ENCODE data around the gene TEX13A. TPM values are rescaled to one million over a fixed set of nuclear protein-coding genes. Genes with fewer than 3 reads are reported as not detected.
A peak's percentile ranks its signal among the peaks of the same experiment; 100 is the strongest.

The TEX13A gene
- total and polyA plus RNA-seq, 5 donors from 2014 or later, result not detected

- H3K4me3 Mint-ChIP-seq, result no peak overlapping the region
- H3K27ac ChIP-seq (ENCODE audit: insufficient read depth, low read length, poor library complexity, severe bottlenecking), result no peak overlapping the region
- H3K4me3 ChIP-seq (ENCODE audit: low read depth, low read length), result no peak overlapping the region
- peaks cover 0 to 6% (median 2%) of the 10 kb centered on the region in 7 donors for H3K9me3 Mint-ChIP-seq
- H3K9me3 ChIP-seq (ENCODE audit: control insufficient read depth in 2 of 2, low read length in 2 of 2), result no peaks in the 10 kb centered on the region
- no peaks in the 10 kb centered on the region for H3K4me1 Mint-ChIP-seq
- ATAC-seq (ENCODE audit: low read depth in 2 of 2), result no peak
- no peaks in the 10 kb centered on the region for H3K36me3 Mint-ChIP-seq
- no peak for DNase-seq
- no peaks in the 10 kb centered on the region for H3K4me1 ChIP-seq (ENCODE audit: control insufficient read depth, insufficient read depth, low read length, poor library complexity, severe bottlenecking)
- H3K27ac Mint-ChIP-seq, result no peak overlapping the region
- H3K36me3 ChIP-seq (ENCODE audit: control insufficient read depth, insufficient read depth, low read length), result no peaks in the 10 kb centered on the region
- H3K27me3 Mint-ChIP-seq, result no peaks in the 10 kb centered on the region
- H3K27me3 ChIP-seq (ENCODE audit: control insufficient read depth, insufficient read depth, low read length), result no peaks in the 10 kb centered on the region
These were observed 766 bp downstream of the TEX13A start for GRCh38 chrX:105219454-105220401.

GRCh38 chrX:105211066-105211575 is 9.4 kb downstream of the TEX13A start:
- no peak overlapping the region for H3K27ac ChIP-seq (ENCODE audit: insufficient read depth, low read length, poor library complexity, severe bottlenecking)
- Mint-ChIP-seq H3K36me3 (no peaks in the 10 kb centered on the region), H3K27ac (no peak overlapping the region), H3K27me3 (no peaks in the 10 kb centered on the region), H3K9me3 (peaks cover 0 to 3% (median 0%) of the 10 kb centered on the region in 7 donors), H3K4me1 (no peaks in the 10 kb centered on the region), H3K4me3 (no peak overlapping the region)
- no peaks in the 10 kb centered on the region for H3K36me3 ChIP-seq (ENCODE audit: control insufficient read depth, insufficient read depth, low read length)
- DNase-seq (no peak), ATAC-seq (ENCODE audit: low read depth in 2 of 2) (no peak)
- no peaks in the 10 kb centered on the region for H3K4me1 ChIP-seq (ENCODE audit: control insufficient read depth, insufficient read depth, low read length, poor library complexity, severe bottlenecking)
- H3K9me3 ChIP-seq (ENCODE audit: control insufficient read depth in 2 of 2, low read length in 2 of 2), result no peaks in the 10 kb centered on the region
- no peak overlapping the region for H3K4me3 ChIP-seq (ENCODE audit: low read depth, low read length)
- H3K27me3 ChIP-seq (ENCODE audit: control insufficient read depth, insufficient read depth, low read length), result no peaks in the 10 kb centered on the region

- Mint-ChIP-seq H3K27ac (no peak overlapping the region), H3K36me3 (no peaks in the 10 kb centered on the region), H3K27me3 (no peaks in the 10 kb centered on the region), H3K4me1 (no peaks in the 10 kb centered on the region), H3K9me3 (peaks cover 0 to 3% (median 0%) of the 10 kb centered on the region in 7 donors), H3K4me3 (no peak overlapping the region)
- Histone ChIP-seq H3K9me3 (ENCODE audit: control insufficient read depth in 2 of 2, low read length in 2 of 2) (no peaks in the 10 kb centered on the region), H3K27me3 (ENCODE audit: control insufficient read depth, insufficient read depth, low read length) (no peaks in the 10 kb centered on the region), H3K27ac (ENCODE audit: insufficient read depth, low read length, poor library complexity, severe bottlenecking) (no peak overlapping the region), H3K4me1 (ENCODE audit: control insufficient read depth, insufficient read depth, low read length, poor library complexity, severe bottlenecking) (no peaks in the 10 kb centered on the region), H3K36me3 (ENCODE audit: control insufficient read depth, insufficient read depth, low read length) (no peaks in the 10 kb centered on the region), H3K4me3 (ENCODE audit: low read depth, low read length) (no peak overlapping the region)
- no peak for ATAC-seq (ENCODE audit: low read depth in 2 of 2)
- DNase-seq, result no peak
These were observed 10.2 kb downstream of the TEX13A start for GRCh38 chrX:105210258-105210657.

- H3K4me3 ChIP-seq (ENCODE audit: low read depth, low read length), result no peak overlapping the region
- Mint-ChIP-seq H3K4me3 (no peak overlapping the region), H3K27ac (no peak overlapping the region), H3K36me3 (no peaks in the 10 kb centered on the region), H3K27me3 (no peaks in the 10 kb centered on the region), H3K4me1 (no peaks in the 10 kb centered on the region), H3K9me3 (peaks cover 0 to 3% (median 0%) of the 10 kb centered on the region in 7 donors)
- no peaks in the 10 kb centered on the region for H3K4me1 ChIP-seq (ENCODE audit: control insufficient read depth, insufficient read depth, low read length, poor library complexity, severe bottlenecking)
- no peaks in the 10 kb centered on the region for H3K27me3 ChIP-seq (ENCODE audit: control insufficient read depth, insufficient read depth, low read length)
- no peak overlapping the region for H3K27ac ChIP-seq (ENCODE audit: insufficient read depth, low read length, poor library complexity, severe bottlenecking)
- H3K36me3 ChIP-seq (ENCODE audit: control insufficient read depth, insufficient read depth, low read length), result no peaks in the 10 kb centered on the region
- DNase-seq, result no peak
- no peaks in the 10 kb centered on the region for H3K9me3 ChIP-seq (ENCODE audit: control insufficient read depth in 2 of 2, low read length in 2 of 2)
- ATAC-seq (ENCODE audit: low read depth in 2 of 2), result no peak
These were observed 11.1 kb downstream of the TEX13A start for GRCh38 chrX:105209406-105209805.

GRCh38 chrX:105191878-105192277 is 28.6 kb downstream of the TEX13A start:
- Histone ChIP-seq H3K9me3 (ENCODE audit: control insufficient read depth in 2 of 2, low read length in 2 of 2) (no peaks in the 10 kb centered on the region), H3K27me3 (ENCODE audit: control insufficient read depth, insufficient read depth, low read length) (no peaks in the 10 kb centered on the region), H3K36me3 (ENCODE audit: control insufficient read depth, insufficient read depth, low read length) (no peaks in the 10 kb centered on the region), H3K4me3 (ENCODE audit: low read depth, low read length) (no peak overlapping the region), H3K27ac (ENCODE audit: insufficient read depth, low read length, poor library complexity, severe bottlenecking) (no peak overlapping the region), H3K4me1 (ENCODE audit: control insufficient read depth, insufficient read depth, low read length, poor library complexity, severe bottlenecking) (no peaks in the 10 kb centered on the region)
- Mint-ChIP-seq H3K4me1 (no peaks in the 10 kb centered on the region), H3K36me3 (no peaks in the 10 kb centered on the region), H3K9me3 (no peaks in the 10 kb centered on the region), H3K27me3 (no peaks in the 10 kb centered on the region), H3K27ac (no peak overlapping the region), H3K4me3 (no peak overlapping the region)
- no peak for ATAC-seq (ENCODE audit: low read depth in 2 of 2)
- peak in 1 of 3 donors; percentile 2 for DNase-seq

GRCh38 chrX:105190252-105190853 is 30.1 kb downstream of the TEX13A start:
- Histone ChIP-seq H3K9me3 (ENCODE audit: control insufficient read depth in 2 of 2, low read length in 2 of 2) (no peaks in the 10 kb centered on the region), H3K4me3 (ENCODE audit: low read depth, low read length) (no peak overlapping the region), H3K27me3 (ENCODE audit: control insufficient read depth, insufficient read depth, low read length) (no peaks in the 10 kb centered on the region), H3K27ac (ENCODE audit: insufficient read depth, low read length, poor library complexity, severe bottlenecking) (no peak overlapping the region), H3K36me3 (ENCODE audit: control insufficient read depth, insufficient read depth, low read length) (no peaks in the 10 kb centered on the region), H3K4me1 (ENCODE audit: control insufficient read depth, insufficient read depth, low read length, poor library complexity, severe bottlenecking) (no peaks in the 10 kb centered on the region)
- Mint-ChIP-seq H3K4me1 (no peaks in the 10 kb centered on the region), H3K27me3 (no peaks in the 10 kb centered on the region), H3K36me3 (no peaks in the 10 kb centered on the region), H3K4me3 (no peak overlapping the region), H3K9me3 (no peaks in the 10 kb centered on the region), H3K27ac (no peak overlapping the region)
- peak in 2 of 3 donors; percentile 6 to 35 for DNase-seq
- ATAC-seq (ENCODE audit: low read depth in 2 of 2), result no peak

GRCh38 chrX:105189093-105189492 is 31.4 kb downstream of the TEX13A start:
- no peak for ATAC-seq (ENCODE audit: low read depth in 2 of 2)
- Mint-ChIP-seq H3K36me3 (no peaks in the 10 kb centered on the region), H3K27me3 (no peaks in the 10 kb centered on the region), H3K27ac (no peak overlapping the region), H3K9me3 (peaks cover 0 to under 1% (median 0%) of the 10 kb centered on the region in 7 donors), H3K4me1 (no peaks in the 10 kb centered on the region), H3K4me3 (no peak overlapping the region)
- H3K4me3 ChIP-seq (ENCODE audit: low read depth, low read length), result no peak overlapping the region
- H3K36me3 ChIP-seq (ENCODE audit: control insufficient read depth, insufficient read depth, low read length), result no peaks in the 10 kb centered on the region
- no peaks in the 10 kb centered on the region for H3K27me3 ChIP-seq (ENCODE audit: control insufficient read depth, insufficient read depth, low read length)
- DNase-seq, result no peak
- H3K4me1 ChIP-seq (ENCODE audit: control insufficient read depth, insufficient read depth, low read length, poor library complexity, severe bottlenecking), result no peaks in the 10 kb centered on the region
- no peaks in the 10 kb centered on the region for H3K9me3 ChIP-seq (ENCODE audit: control insufficient read depth in 2 of 2, low read length in 2 of 2)
- H3K27ac ChIP-seq (ENCODE audit: insufficient read depth, low read length, poor library complexity, severe bottlenecking), result no peak overlapping the region
